GM21825 (cell line): ENCODE data around the gene ZNF44.
A peak's percentile ranks its signal among the peaks of the same experiment; 100 is the strongest.
"Not testable (repeated sequence)": the region's sequence is repeated elsewhere in the genome, so short reads cannot be mapped to it uniquely, and the experiment has no call there.

ENCODE experiments used
- ATAC-seq: cut with Tn5 transposase; IDR thresholded peaks from one replicate; pipeline ENCODE4 v1.9.1; 2021; ENCODE audit warnings: mild to moderate bottlenecking, moderate library complexity; ENCODE audit not compliant: unreplicated experiment

The ZNF44 gene

GRCh38 chr19:12294249-12295158 lies at the start of gene ZNF44:
ZNF44 (minus strand) TSS chr19:12294883; CDS start chr19:12294694, 189 bp downstream.
- ATAC-seq = peak; percentile 88

DNA sequence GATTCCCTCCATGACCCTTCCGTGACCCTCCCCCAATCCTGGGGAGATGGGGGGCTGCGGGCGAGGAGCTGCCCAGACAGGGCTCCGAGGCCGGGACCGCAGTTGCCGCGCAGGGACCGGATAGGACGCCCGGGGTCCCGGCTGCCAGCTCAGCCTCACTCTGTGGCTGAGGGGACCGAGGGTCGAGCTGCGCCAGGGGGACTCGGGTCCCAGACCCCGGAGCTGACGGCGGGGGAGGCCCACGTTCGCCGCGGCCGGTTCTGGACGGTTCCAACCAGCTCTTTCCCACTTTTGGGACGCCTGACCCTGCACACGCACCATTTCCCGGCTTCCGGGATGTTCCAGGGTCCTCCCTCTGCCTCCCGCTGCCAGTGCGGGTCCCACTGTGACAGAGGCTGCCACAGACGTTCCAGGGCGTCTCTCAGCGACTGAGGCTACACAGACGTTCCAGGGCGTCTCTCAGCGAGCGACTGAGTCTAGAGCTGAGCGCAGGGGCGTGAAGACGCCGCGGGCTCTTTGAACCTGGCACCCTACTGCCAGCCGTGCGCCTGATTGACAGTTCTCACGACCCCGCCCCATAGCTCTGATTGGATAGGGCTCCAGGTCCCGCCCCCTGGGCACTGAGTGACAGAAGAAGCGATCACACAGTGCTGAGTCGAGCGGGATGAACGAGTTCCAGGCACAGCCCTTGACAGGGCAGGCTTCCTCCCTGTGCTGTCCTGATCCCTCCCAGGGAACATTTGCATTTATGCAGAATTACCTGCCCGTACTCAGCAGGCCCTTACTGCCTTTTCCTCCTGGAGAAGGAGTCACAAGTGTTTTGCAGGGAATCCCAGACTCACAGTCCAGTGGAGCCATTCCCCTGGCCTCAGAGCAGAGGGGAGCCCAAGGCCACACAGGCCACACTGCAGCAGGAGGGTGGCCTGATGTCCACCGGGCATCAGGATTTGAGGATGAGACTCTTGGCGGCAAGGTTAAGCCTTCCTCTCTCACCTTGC lies 38.8 kb upstream of the ZNF44 start, which contains the start of gene ZNF563:
ZNF563 (minus strand) TSS at position 472 of the 998 bp plus-strand sequence; CDS start at position 321, 151 bp downstream.
- peak; percentile 86 for ATAC-seq

- ATAC-seq = peak; percentile 40
Observed at GRCh38 chr19:12331211-12331941, 36.7 kb upstream of the ZNF44 start.

- ATAC-seq = no peak
Observed at GRCh38 chr19:12330340-12330739, 35.7 kb upstream of the ZNF44 start.

DNA sequence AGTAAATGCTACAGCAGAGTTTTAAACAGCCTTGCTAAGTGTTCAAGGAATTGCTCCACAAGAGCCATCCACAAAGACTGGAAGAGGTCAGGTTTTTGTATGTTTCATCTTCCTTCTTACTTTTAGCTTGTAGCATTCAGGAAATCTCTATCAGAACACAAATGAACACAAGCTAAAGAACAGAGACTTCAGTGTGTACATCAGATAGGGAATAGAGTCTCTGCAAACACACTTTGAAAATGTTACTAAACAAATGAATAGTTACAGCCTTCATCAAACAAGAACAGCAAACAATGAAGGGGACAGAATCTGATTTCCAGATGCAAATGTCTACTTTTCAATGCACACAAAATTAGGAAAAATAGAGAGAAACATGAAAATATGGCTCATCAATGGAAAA lies 31.0 kb upstream of the ZNF44 start:
- no peak for ATAC-seq

GRCh38 chr19:12318782-12319413 lies 24.2 kb upstream of the ZNF44 start:
- ATAC-seq = no peak

DNA sequence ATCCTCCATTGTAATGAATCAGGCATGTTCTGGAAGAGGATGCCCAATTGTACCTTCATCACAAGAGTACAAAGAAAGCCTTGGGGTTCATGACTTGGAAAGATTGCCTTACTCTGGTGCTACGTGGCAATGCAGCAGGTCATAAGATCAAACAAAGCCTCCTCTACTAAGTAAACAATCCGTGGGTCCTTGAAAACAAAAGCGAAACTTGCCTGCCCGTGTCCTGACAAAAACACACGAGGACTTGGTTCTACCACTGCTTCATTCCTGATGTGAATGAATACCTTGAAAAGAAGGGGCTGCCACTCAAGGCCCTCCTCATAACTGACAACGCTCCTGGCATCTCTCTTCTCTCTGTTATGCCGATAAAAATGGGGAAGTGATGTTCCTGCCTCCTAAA lies 19.9 kb upstream of the ZNF44 start:
- ATAC-seq = no peak

DNA sequence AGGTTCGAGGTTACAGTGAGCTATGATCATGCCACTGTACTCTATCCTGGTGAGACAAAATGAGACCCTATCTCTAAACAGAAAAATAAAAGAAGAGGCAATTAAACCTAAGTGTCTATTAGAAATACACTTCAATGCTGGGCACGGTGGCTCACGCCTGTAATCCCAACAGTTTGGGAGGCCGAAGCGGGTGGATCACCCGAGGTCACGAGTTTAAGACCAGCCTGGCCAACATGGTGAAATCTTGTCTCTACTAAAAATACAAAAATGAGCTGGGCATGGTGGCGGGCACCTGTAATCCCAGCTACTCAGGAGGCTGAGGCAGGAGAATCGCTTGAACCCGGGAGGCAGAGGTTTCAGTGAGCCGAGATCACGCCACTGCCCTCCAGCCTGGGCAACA lies 14.2 kb upstream of the ZNF44 start:
- ATAC-seq = not testable (repeated sequence)

DNA sequence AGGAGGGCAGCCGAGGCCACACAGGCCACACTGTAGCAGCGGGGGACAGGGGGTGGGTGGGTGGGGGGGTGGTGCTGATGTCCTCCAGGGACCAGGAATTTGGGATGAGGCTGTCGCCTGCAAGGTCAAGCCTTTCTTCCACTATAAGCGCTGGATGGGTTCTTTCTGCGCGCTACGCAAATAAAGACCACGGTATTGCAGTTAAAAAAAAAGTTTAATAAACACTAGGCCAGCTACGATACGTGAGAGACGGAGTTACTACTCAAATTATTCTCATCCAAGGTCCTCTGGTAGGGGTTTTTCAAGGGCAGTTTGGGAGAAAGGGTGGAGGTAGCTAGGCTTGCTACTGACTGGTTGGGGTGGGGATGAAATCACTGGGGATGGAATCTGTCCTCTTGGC lies 508 bp upstream of the ZNF44 start:
- ATAC-seq = no peak

- ATAC-seq = peak; percentile 54
Observed at GRCh38 chr19:12293777-12294248, 870 bp downstream of the ZNF44 start.

GRCh38 chr19:12289790-12290065 lies 5.0 kb downstream of the ZNF44 start:
- ATAC-seq = no peak

DNA sequence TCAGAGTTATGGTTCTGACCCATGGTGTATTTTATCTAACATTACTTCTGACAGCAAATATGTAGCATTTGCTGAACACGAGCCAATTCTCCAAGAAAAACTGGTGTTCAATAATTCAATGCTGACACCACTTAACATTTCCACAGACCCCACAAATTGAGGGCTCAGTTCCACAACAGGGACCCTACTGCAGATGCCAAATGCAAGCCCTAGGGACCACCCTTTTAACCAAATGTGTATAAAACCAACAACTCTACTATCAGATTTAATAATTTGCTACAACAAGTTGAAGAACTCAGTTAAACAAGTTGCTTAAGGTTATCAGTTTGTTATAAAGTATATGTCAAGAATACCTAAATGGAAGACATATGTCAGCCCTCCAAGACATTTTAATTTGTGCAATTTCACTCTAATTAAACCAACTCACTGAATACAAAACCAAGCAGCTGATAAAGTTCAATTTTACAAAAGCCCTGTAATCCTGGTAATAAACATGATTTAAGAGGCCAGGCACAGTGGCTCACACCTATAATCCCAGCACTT lies 6.7 kb downstream of the ZNF44 start:
- ATAC-seq = no peak

DNA sequence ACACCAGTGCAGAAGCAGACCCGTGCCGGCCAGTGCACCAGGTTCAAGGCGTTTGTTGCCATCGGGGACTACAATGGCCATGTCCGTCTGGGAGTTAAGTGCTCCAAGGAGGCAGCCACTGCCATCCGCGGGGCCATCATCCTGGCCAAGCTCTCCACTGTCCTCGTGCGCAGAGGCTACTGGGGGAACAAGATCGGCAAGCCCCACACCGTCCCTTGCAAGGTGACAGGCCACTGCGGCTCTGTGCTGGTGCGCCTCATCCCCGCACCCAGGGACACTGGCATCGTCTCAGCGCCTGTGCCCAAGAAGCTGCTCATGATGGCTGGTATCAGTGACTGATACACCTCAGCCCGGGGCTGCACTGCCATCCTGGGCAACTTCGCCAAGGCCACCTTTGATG lies 10.1 kb downstream of the ZNF44 start:
- ATAC-seq = no peak

DNA sequence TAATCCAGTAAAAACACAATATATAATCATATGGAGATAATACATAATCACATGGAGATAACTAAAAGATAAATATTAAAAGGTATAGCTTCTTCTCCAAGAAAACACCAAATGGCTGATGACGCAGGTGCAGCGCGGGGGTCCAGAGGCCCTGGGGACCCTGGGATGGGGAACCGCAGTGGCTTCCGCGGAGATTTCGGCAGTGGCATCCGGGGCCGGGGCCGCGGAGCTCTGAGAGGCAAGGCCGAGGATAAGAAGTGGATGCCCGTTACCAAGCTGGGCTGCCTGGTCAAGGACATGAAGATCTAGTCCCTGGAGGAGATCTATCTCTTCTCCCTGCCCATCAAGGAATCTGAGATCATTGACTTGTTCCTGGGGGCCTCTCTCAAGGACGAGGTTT lies 10.5 kb downstream of the ZNF44 start:
- ATAC-seq = no peak

- ATAC-seq = no peak
Observed at GRCh38 chr19:12278713-12279112, 16.0 kb downstream of the ZNF44 start.

GRCh38 chr19:12272980-12273901 lies 21.4 kb downstream of the ZNF44 start:
- ATAC-seq = no peak

GRCh38 chr19:12272386-12272785 lies 22.3 kb downstream of the ZNF44 start:
- ATAC-seq = no peak

DNA sequence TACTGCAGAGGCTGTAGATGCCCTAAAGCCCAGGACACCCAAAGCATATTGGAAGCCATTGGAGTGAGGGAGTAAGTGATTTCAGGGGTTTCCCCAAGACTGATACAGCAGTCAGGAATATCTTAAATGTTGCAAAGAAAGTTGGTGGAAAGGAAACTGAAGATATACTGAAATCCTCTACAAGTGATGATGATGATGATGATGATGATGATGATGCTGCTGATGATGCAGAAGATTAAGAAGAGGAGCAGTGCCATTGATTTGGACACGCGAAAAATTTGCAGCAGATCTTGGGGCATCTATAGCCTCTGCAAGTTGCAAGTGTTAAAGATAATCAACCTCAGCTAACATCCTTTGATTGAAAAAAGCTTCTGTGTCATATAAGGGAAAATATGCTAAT lies 23.8 kb downstream of the ZNF44 start:
- ATAC-seq = no peak
